Sigmoid colon (tissue), 7 donors: Measurements from ENCODE around the gene PRKAG3. TPM values are rescaled to one million over a fixed set of nuclear protein-coding genes. Genes with fewer than 3 reads are reported as not detected.

Experiments used
- DNase-seq: peaks from one replicate; pipeline ENCODE4 v3.0.0-alpha.2; 2019
- H3K27ac ChIP-seq, 4 donors: fragments of 200-600 bp; sonication (generic); one replicate each; pipeline ENCODE4 v1.5.1; 2016 to 2019; ENCODE audit warnings: mild to moderate bottlenecking in 1 of 4
- H3K27me3 ChIP-seq, 3 donors: fragments of 200-600 bp; sonication (generic); one replicate each; pipeline ENCODE4 v1.5.1; 2019; ENCODE audit warnings: mild to moderate bottlenecking in 1 of 3
- H3K36me3 ChIP-seq, 4 donors: fragments of 200-600 bp; sonication (generic); one replicate each; pipeline ENCODE4 v1.5.1; 2016 to 2019
- H3K4me1 ChIP-seq, 4 donors: fragments of 200-600 bp; sonication (generic); one replicate each; pipeline ENCODE4 v1.5.1; 2017 to 2019
- H3K4me3 ChIP-seq, 4 donors: fragments of 200-600 bp; sonication (generic); one replicate each; pipeline ENCODE4 v1.5.1; 2017 to 2019; ENCODE audit warnings: mild to moderate bottlenecking in 2 of 4, moderate library complexity in 1 of 4
- H3K9me3 ChIP-seq, 4 donors: fragments of 200-600 bp in 3 of 4; sonication (generic) in 3 of 4; one replicate each; pipeline versions ENCODE4 v1.5.1 to v1.6.1; 2013 to 2019
- CTCF ChIP-seq, 4 experiments: fragments of 450-650 bp in 3 of 4; fragments of 200-600 bp in 1 of 4; IDR thresholded peaks; one replicate each; pipeline ENCODE4 v1.5.1; 2016 to 2019; ENCODE audit warnings: antibody characterized with exemption in 4 of 4, mild to moderate bottlenecking in 3 of 4, moderate library complexity in 2 of 4
- EP300 ChIP-seq, 4 donors: sonication (generic); formaldehyde crosslinking; IDR thresholded peaks; one replicate each; pipeline ENCODE4 v1.6.1; 2017; ENCODE audit warnings: antibody characterized with exemption in 4 of 4
- POLR2A ChIP-seq, 2 donors: fragments of 450-650 bp; IDR thresholded peaks; one replicate each; pipeline ENCODE4 v1.6.1; 2016; ENCODE audit warnings: antibody characterized with exemption in 2 of 2, mild to moderate bottlenecking in 2 of 2, moderate library complexity in 2 of 2
- POLR2AphosphoS5 ChIP-seq, 4 donors: sonication (generic); formaldehyde crosslinking; IDR thresholded peaks; one replicate each; pipeline ENCODE4 v1.6.1; 2017; ENCODE audit warnings: antibody characterized with exemption in 4 of 4
- WGBS, 2 donors: extraction: QIAGEN DNeasy Blood & Tissue Kit; methylation state at CpG; one replicate each; pipeline ENCODE4 v1.1.7; 2013; 5-methylcytosine and 5-hydroxymethylcytosine counted together
- intact Hi-C: fragments of 100-400 bp; cut with DNase I; formaldehyde crosslinking; loops from one replicate; pipeline ENCODE4 v1.15.1; 2023
- polyA plus RNA-seq, 3 donors: library from polyadenylated mRNA; stranded (reverse); fragments of 200-250 nt; gene quantifications; one replicate each; pipeline ENCODE4 v1.2.3, GENCODE V29; 2013
- total RNA-seq, 4 donors: library from RNA; depleted of rRNA; stranded (reverse); fragments of >200 nt; gene quantifications; one replicate each; pipeline ENCODE4 v1.1.0, GENCODE V29; 2016
- donor health status: healthy with polysubstance abuse.
- donor health status: Bipolar disorder and iron deficiency.
- donor health status: healthy.

Gene PRKAG3
- total and polyA plus RNA-seq, 7 donors: not detected

GRCh38 chr2:218830526-218831306 is 887 bp downstream of the PRKAG3 start:
- no peaks in the 10 kb centered on the region for H3K9me3 ChIP-seq
- no peaks in the 10 kb centered on the region for H3K36me3 ChIP-seq
- DNase-seq: no peak
- H3K4me1 ChIP-seq: no peaks in the 10 kb centered on the region
- TF ChIP-seq CTCF (IDR thresholded peaks at IDR 0.05): no peak
- no peak for TF ChIP-seq EP300 (IDR thresholded peaks at IDR 0.05)
- no peak for TF ChIP-seq POLR2AphosphoS5 (IDR thresholded peaks at IDR 0.05)
- TF ChIP-seq POLR2A (IDR thresholded peaks at IDR 0.05): no peak
- no peak overlapping the region for H3K27ac ChIP-seq
- peaks cover 3 to 33% (median 4%) of the 10 kb centered on the region in 3 donors for H3K27me3 ChIP-seq
- intact Hi-C loops: no loop called here
- H3K4me3 ChIP-seq: no peak overlapping the region
- 83% methylated on average over 3 of the region's 3 CpGs for WGBS, 2 donors

GRCh38 chr2:218829868-218830451 is 1.6 kb downstream of the PRKAG3 start:
- H3K27ac ChIP-seq: no peak overlapping the region
- intact Hi-C loops: no loop called here
- WGBS, 2 donors: 77 to 79% methylated on average over 17 of the region's 17 CpGs
- H3K36me3 ChIP-seq: no peaks in the 10 kb centered on the region
- H3K4me1 ChIP-seq: no peaks in the 10 kb centered on the region
- DNase-seq: no peak
- TF ChIP-seq CTCF (IDR thresholded peaks at IDR 0.05) (no peak), POLR2A (IDR thresholded peaks at IDR 0.05) (no peak), POLR2AphosphoS5 (IDR thresholded peaks at IDR 0.05) (no peak), EP300 (IDR thresholded peaks at IDR 0.05) (no peak)
- no peaks in the 10 kb centered on the region for H3K9me3 ChIP-seq
- H3K4me3 ChIP-seq: no peak overlapping the region
- peaks cover 0 to 28% (median 3%) of the 10 kb centered on the region in 3 donors for H3K27me3 ChIP-seq

- no peaks in the 10 kb centered on the region for H3K36me3 ChIP-seq
- no peaks in the 10 kb centered on the region for H3K9me3 ChIP-seq
- DNase-seq: no peak
- H3K27ac ChIP-seq: no peak overlapping the region
- peaks cover 0 to 15% (median 0%) of the 10 kb centered on the region in 3 donors for H3K27me3 ChIP-seq
- intact Hi-C loops: no loop called here
- TF ChIP-seq POLR2AphosphoS5 (IDR thresholded peaks at IDR 0.05) (no peak), POLR2A (IDR thresholded peaks at IDR 0.05) (no peak), EP300 (IDR thresholded peaks at IDR 0.05) (no peak), CTCF (IDR thresholded peaks at IDR 0.05) (no peak)
- 84 to 93% methylated on average over 4 of the region's 4 CpGs for WGBS, 2 donors
- H3K4me3 ChIP-seq: no peak overlapping the region
- H3K4me1 ChIP-seq: no peaks in the 10 kb centered on the region
These were observed 3.2 kb downstream of the PRKAG3 start for GRCh38 chr2:218828477-218828778.

GRCh38 chr2:218827701-218828476 is 3.7 kb downstream of the PRKAG3 start:
- Histone ChIP-seq H3K27me3 (peaks cover 0 to 15% (median 0%) of the 10 kb centered on the region in 3 donors), H3K4me1 (no peaks in the 10 kb centered on the region), H3K36me3 (no peaks in the 10 kb centered on the region), H3K9me3 (no peaks in the 10 kb centered on the region), H3K4me3 (no peak overlapping the region), H3K27ac (no peak overlapping the region)
- intact Hi-C loops: no loop called here
- 64 to 74% methylated on average over 14 of the region's 14 CpGs for WGBS, 2 donors
- no peak for DNase-seq
- TF ChIP-seq EP300 (IDR thresholded peaks at IDR 0.05) (no peak), CTCF (IDR thresholded peaks at IDR 0.05) (no peak), POLR2AphosphoS5 (IDR thresholded peaks at IDR 0.05) (no peak), POLR2A (IDR thresholded peaks at IDR 0.05) (no peak)
